A549 (cell line): ENCODE measurements around the gene NDUFA8. TPM values are rescaled to one million over a fixed set of nuclear protein-coding genes. Genes with fewer than 3 reads are reported as not detected.

Experiments used
- ATAC-seq, 2 experiments: fragments of 200-7000 bp in 1 of 2; fragments of >200 bp in 1 of 2; cut with Nextera tagmentation in 1 of 2; cut with Tn5 transposase in 1 of 2; 3 replicates each; pipeline versions ENCODE4 v1.8.0 to v1.9.1; 2018 to 2020; ENCODE audit warnings: mild to moderate bottlenecking in 1 of 2, moderate library complexity in 1 of 2
- CTCF ChIA-PET: fragments of 300-600 bp; sonication (Branson Sonifier 250); formaldehyde crosslinking; extraction: SDS; loops from one replicate; lab custom pipeline; 2021; ENCODE audit warnings: antibody characterized with exemption, inconsistent platforms; lab: Yijun Ruan, JAX
- POLR2A ChIA-PET: fragments of 350-600 bp; formaldehyde crosslinking; extraction: SDS; loops from one replicate; lab custom pipeline; 2021; ENCODE audit warnings: antibody characterized with exemption, inconsistent platforms; lab: Yijun Ruan, JAX
- DNase-seq, 2 experiments: peaks; one replicate each; pipeline versions ENCODE4 v3.0.0 to v3.0.0-alpha.2; 2011 to 2016; ENCODE audit warnings: low read depth in 1 of 2, low spot score in 1 of 2
- FAIRE-seq: peaks from 2 replicates; lab custom pipeline; 2011; peaks lifted over from hg19 to GRCh38; lab: Jason Lieb, UNC
- H3K27ac ChIP-seq, 2 experiments: fragments of >200 bp; sonication (Bioruptor Twin); formaldehyde crosslinking; 3 replicates each; pipeline ENCODE4 v1.5.1; 2016 to 2017
- H3K4me1 ChIP-seq: fragments of >200 bp; sonication (Bioruptor Twin); formaldehyde crosslinking; 3 replicates; pipeline ENCODE4 v1.6.1; 2016
- H3K4me2 ChIP-seq: fragments of >200 bp; sonication (Bioruptor Twin); formaldehyde crosslinking; 3 replicates; pipeline ENCODE4 v1.6.1; 2016
- H3K4me3 ChIP-seq: fragments of >200 bp; sonication (Bioruptor Twin); formaldehyde crosslinking; 3 replicates; pipeline ENCODE4 v1.5.1; 2016
- H3K9me3 ChIP-seq: fragments of >200 bp; sonication (Bioruptor Twin); formaldehyde crosslinking; 3 replicates; pipeline ENCODE4 v1.6.1; 2016
- CHD2 ChIP-seq: fragments of 150-350 bp; IDR thresholded peaks from 2 replicates; pipeline ENCODE4 v1.6.1; 2014; ENCODE audit warnings: low read length; ENCODE audit not compliant: partially characterized antibody
- EP300 ChIP-seq, 2 experiments: fragments of >200 bp; sonication (Bioruptor Twin); formaldehyde crosslinking; IDR thresholded peaks; 2 replicates in 1 of 2; 3 replicates in 1 of 2; pipeline ENCODE4 v1.6.1; 2016 to 2017
- ESRRA ChIP-seq: fragments of 150-350 bp; IDR thresholded peaks from 2 replicates; pipeline ENCODE4 v1.6.1; 2014; ENCODE audit warnings: mild to moderate bottlenecking, low read length, borderline replicate concordance
- HDAC2 ChIP-seq: fragments of 200-600 bp; sonication (generic); IDR thresholded peaks from 2 replicates; pipeline ENCODE4 v1.6.1; 2016
- MAFK ChIP-seq: fragments of 450-650 bp; IDR thresholded peaks from 2 replicates; pipeline ENCODE4 v1.6.1; 2014; ENCODE audit not compliant: partially characterized antibody
- NFE2L2 ChIP-seq: fragments of 150-350 bp; conservative IDR thresholded peaks from 2 replicates; pipeline ENCODE4 v1.6.1; 2014; ENCODE audit warnings: low read length
- NR3C1 ChIP-seq: fragments of >200 bp; sonication (Bioruptor Twin); formaldehyde crosslinking; IDR thresholded peaks from 3 replicates; pipeline ENCODE4 v1.6.1; 2017
- POLR2A ChIP-seq: IDR thresholded peaks from 2 replicates; pipeline ENCODE4 v1.6.1; 2012; ENCODE audit warnings: mild to moderate bottlenecking, low read length
- RAD21 ChIP-seq, 2 experiments: fragments of >200 bp in 1 of 2; sonication (Bioruptor Twin) in 1 of 2; formaldehyde crosslinking in 1 of 2; IDR thresholded peaks in 1 of 2; conservative IDR thresholded peaks in 1 of 2; 2 replicates in 1 of 2; 3 replicates in 1 of 2; pipeline ENCODE4 v1.6.1; 2012 to 2018; ENCODE audit warnings: inconsistent platforms in 1 of 2
- SMC3 ChIP-seq: fragments of >200 bp; sonication (Bioruptor Twin); formaldehyde crosslinking; IDR thresholded peaks from 3 replicates; pipeline ENCODE4 v1.6.1; 2018; ENCODE audit warnings: inconsistent platforms
- SREBF2 ChIP-seq: fragments of 450-650 bp; IDR thresholded peaks from 2 replicates; pipeline ENCODE4 v1.6.1; 2014; ENCODE audit warnings: mild to moderate bottlenecking, moderate library complexity
- TFCP2L1 ChIP-seq: fragments of 250-450 bp; sonication (Bioruptor Pico); IDR thresholded peaks from 2 replicates; pipeline ENCODE4 v1.5.0; 2021; ENCODE audit warnings: mild to moderate bottlenecking
- TP53 ChIP-seq: fragments of 250-450 bp; sonication (Bioruptor Pico); IDR thresholded peaks from 2 replicates; pipeline ENCODE4 v1.5.0; 2021; ENCODE audit warnings: mild to moderate bottlenecking, moderate library complexity
- ZSCAN20 ChIP-seq: fragments of 250-450 bp; sonication (Bioruptor Pico); IDR thresholded peaks from 2 replicates; pipeline ENCODE4 v1.8.0; 2022; ENCODE audit warnings: mild to moderate bottlenecking, moderate library complexity
- WGBS: methylation state at CpG from one replicate; pipeline ENCODE4 v1.1.6; 2017; ENCODE audit errors: missing lambda C conversion rate; 5-methylcytosine and 5-hydroxymethylcytosine counted together
- polyA plus RNA-seq, 4 experiments: library from polyadenylated mRNA; depleted of rRNA in 3 of 4; stranded (reverse); fragments of >200 nt; fragmentation: RNase III in 1 of 4; extraction: RNeasy Plus Mini Kit Qiagen cat#74134 plus additional on column Dnase treatment in 1 of 4; gene quantifications; 2 replicates in 3 of 4; 3 replicates in 1 of 4; pipeline ENCODE4 v1.2.3, GENCODE V29; 2011 to 2017
- TF ChIP-seq, protein P1 (sequence below): IDR thresholded peaks from 2 replicates; pipeline ENCODE4 v1.6.1; 2012; ENCODE audit warnings: low read depth, borderline replicate concordance
- TF ChIP-seq, protein P2 (sequence below): fragments of 200-600 bp; sonication (generic); IDR thresholded peaks from 2 replicates; pipeline ENCODE4 v1.6.1; 2016; ENCODE audit warnings: antibody characterized with exemption, mild to moderate bottlenecking, moderate library complexity
- TF ChIP-seq, protein P3 (sequence below): fragments of >200 bp; sonication (Bioruptor Twin); formaldehyde crosslinking; IDR thresholded peaks from 3 replicates; pipeline ENCODE4 v1.5.1; 2016
- TF ChIP-seq, protein P4 (sequence below): fragments of >200 bp; sonication (Bioruptor Twin); formaldehyde crosslinking; IDR thresholded peaks from 3 replicates; pipeline ENCODE4 v1.6.1; 2016

NDUFA8 gene
- polyA plus RNA-seq, 2 of the 4 experiments (the other 2 are of a cell fraction) = 120 to 145 TPM

DNA sequence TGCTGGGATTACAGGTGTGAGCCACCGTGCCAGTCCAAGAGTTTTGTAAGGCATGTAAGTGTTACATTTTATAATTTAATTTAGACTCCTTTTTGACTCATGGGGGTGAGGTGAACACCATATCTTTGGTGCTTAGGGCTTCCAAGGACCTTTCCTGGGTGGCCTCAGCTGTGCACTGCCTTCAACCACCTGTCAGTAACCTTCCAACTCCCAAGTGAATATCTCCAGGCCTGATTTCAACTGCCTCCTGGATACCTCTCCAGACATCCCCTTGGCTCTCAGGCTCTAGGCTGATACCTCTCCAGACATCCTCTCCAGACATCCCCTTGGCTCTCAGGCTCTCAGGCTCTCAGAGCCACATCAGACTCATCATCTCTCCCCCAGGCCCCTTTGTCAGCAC lies 35.5 kb downstream of the NDUFA8 start (continued):
- no peak for TF ChIP-seq NFE2L2
- TF ChIP-seq CHD2 = no peak
- no peak for TF ChIP-seq ESRRA
- TF ChIP-seq EP300 (IDR thresholded peaks at IDR 0.05) = no peak
- TF ChIP-seq, protein P1, sequence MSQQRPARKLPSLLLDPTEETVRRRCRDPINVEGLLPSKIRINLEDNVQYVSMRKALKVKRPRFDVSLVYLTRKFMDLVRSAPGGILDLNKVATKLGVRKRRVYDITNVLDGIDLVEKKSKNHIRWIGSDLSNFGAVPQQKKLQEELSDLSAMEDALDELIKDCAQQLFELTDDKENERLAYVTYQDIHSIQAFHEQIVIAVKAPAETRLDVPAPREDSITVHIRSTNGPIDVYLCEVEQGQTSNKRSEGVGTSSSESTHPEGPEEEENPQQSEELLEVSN = no peak
- TF ChIP-seq TFCP2L1 (CRISPR knock-in tag) = no peak

- peak; percentile 27 to 71; a peak in 3 of 6 replicates for ATAC-seq
- DNase-seq = peak; percentile 73 to 79
- no peak for TF ChIP-seq ESRRA
- no peak for TF ChIP-seq ZSCAN20 (CRISPR knock-in tag)
- no peak for TF ChIP-seq TP53
- TF ChIP-seq SMC3 = peak; percentile 80
- peak; percentile 67 to 75 for TF ChIP-seq RAD21 (conservative IDR thresholded peaks at IDR 0.05 in 1 of 2, IDR thresholded peaks at IDR 0.05 in 1 of 2)
- TF ChIP-seq, protein P2, sequence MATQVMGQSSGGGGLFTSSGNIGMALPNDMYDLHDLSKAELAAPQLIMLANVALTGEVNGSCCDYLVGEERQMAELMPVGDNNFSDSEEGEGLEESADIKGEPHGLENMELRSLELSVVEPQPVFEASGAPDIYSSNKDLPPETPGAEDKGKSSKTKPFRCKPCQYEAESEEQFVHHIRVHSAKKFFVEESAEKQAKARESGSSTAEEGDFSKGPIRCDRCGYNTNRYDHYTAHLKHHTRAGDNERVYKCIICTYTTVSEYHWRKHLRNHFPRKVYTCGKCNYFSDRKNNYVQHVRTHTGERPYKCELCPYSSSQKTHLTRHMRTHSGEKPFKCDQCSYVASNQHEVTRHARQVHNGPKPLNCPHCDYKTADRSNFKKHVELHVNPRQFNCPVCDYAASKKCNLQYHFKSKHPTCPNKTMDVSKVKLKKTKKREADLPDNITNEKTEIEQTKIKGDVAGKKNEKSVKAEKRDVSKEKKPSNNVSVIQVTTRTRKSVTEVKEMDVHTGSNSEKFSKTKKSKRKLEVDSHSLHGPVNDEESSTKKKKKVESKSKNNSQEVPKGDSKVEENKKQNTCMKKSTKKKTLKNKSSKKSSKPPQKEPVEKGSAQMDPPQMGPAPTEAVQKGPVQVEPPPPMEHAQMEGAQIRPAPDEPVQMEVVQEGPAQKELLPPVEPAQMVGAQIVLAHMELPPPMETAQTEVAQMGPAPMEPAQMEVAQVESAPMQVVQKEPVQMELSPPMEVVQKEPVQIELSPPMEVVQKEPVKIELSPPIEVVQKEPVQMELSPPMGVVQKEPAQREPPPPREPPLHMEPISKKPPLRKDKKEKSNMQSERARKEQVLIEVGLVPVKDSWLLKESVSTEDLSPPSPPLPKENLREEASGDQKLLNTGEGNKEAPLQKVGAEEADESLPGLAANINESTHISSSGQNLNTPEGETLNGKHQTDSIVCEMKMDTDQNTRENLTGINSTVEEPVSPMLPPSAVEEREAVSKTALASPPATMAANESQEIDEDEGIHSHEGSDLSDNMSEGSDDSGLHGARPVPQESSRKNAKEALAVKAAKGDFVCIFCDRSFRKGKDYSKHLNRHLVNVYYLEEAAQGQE = no peak
- TF ChIP-seq, protein P3, sequence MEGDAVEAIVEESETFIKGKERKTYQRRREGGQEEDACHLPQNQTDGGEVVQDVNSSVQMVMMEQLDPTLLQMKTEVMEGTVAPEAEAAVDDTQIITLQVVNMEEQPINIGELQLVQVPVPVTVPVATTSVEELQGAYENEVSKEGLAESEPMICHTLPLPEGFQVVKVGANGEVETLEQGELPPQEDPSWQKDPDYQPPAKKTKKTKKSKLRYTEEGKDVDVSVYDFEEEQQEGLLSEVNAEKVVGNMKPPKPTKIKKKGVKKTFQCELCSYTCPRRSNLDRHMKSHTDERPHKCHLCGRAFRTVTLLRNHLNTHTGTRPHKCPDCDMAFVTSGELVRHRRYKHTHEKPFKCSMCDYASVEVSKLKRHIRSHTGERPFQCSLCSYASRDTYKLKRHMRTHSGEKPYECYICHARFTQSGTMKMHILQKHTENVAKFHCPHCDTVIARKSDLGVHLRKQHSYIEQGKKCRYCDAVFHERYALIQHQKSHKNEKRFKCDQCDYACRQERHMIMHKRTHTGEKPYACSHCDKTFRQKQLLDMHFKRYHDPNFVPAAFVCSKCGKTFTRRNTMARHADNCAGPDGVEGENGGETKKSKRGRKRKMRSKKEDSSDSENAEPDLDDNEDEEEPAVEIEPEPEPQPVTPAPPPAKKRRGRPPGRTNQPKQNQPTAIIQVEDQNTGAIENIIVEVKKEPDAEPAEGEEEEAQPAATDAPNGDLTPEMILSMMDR = peak; percentile 97
- no peak for TF ChIP-seq SREBF2
- Histone ChIP-seq H3K27ac (no peak overlapping the region), H3K4me2 (no peak overlapping the region), H3K4me1 (peaks cover 10% of the 10 kb centered on the region; the same call in 2 of the 3 replicates), H3K4me3 (no peak overlapping the region), H3K9me3 (no peaks in the 10 kb centered on the region)
- ChIA-PET CTCF (interaction anchor here (0.6 to 20.3 kb wide), 76 partner anchors 7 to 1225 kb away, joined by 3 to 541 read pairs (median 4); partner anchors contain the start of genes MRRF, RBM18 and TTLL11), POLR2A (interaction anchor here (0.7 to 0.8 kb wide), 2 partner anchors 24 to 227 kb away, joined by 3 read pairs; no protein-coding TSS in a partner anchor)
- WGBS = 9% methylated on average over 13 of the region's 13 CpGs
- no peak for FAIRE-seq
Observed at GRCh38 chr9:122122903-122123632, 36.5 kb downstream of the NDUFA8 start.

- ATAC-seq = no peak
- DNase-seq = no peak
- H3K27ac ChIP-seq = no peak overlapping the region
- H3K9me3 ChIP-seq = no peaks in the 10 kb centered on the region
- ChIA-PET POLR2A (interaction anchor here (0.7 to 0.8 kb wide), 2 partner anchors 23 to 228 kb away, joined by 3 read pairs; no protein-coding TSS in a partner anchor), CTCF (interaction anchor here (0.6 to 20.3 kb wide), 56 partner anchors 13 to 1225 kb away, joined by 3 to 541 read pairs (median 4); partner anchors contain the start of genes MRRF, RBM18 and TTLL11)
- no peak for FAIRE-seq
- TF ChIP-seq NR3C1 = no peak
- TF ChIP-seq, protein P4, sequence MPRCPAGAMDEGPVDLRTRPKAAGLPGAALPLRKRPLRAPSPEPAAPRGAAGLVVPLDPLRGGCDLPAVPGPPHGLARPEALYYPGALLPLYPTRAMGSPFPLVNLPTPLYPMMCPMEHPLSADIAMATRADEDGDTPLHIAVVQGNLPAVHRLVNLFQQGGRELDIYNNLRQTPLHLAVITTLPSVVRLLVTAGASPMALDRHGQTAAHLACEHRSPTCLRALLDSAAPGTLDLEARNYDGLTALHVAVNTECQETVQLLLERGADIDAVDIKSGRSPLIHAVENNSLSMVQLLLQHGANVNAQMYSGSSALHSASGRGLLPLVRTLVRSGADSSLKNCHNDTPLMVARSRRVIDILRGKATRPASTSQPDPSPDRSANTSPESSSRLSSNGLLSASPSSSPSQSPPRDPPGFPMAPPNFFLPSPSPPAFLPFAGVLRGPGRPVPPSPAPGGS = no peak
- no peak for TF ChIP-seq POLR2A
- TF ChIP-seq MAFK = no peak
- no peak for TF ChIP-seq HDAC2
- WGBS = 46% methylated on average over 4 of the region's 6 CpGs
- H3K4me1 ChIP-seq = peaks cover 10% of the 10 kb centered on the region; the same call in 2 of the 3 replicates
- H3K4me2 ChIP-seq = no peak overlapping the region
- no peak overlapping the region for H3K4me3 ChIP-seq
Observed at GRCh38 chr9:122122468-122122867, 37.1 kb downstream of the NDUFA8 start.
